ENCODE measurements around the gene SLC25A23.

The SLC25A23 gene

GRCh38 chr19:6471076-6471475 is 11.5 kb upstream of the SLC25A23 start:
- TF ChIP-seq ZFX (IDR thresholded peaks at IDR 0.05; ENCODE audit: borderline replicate concordance): no peak
- TF ChIP-seq, protein P1, sequence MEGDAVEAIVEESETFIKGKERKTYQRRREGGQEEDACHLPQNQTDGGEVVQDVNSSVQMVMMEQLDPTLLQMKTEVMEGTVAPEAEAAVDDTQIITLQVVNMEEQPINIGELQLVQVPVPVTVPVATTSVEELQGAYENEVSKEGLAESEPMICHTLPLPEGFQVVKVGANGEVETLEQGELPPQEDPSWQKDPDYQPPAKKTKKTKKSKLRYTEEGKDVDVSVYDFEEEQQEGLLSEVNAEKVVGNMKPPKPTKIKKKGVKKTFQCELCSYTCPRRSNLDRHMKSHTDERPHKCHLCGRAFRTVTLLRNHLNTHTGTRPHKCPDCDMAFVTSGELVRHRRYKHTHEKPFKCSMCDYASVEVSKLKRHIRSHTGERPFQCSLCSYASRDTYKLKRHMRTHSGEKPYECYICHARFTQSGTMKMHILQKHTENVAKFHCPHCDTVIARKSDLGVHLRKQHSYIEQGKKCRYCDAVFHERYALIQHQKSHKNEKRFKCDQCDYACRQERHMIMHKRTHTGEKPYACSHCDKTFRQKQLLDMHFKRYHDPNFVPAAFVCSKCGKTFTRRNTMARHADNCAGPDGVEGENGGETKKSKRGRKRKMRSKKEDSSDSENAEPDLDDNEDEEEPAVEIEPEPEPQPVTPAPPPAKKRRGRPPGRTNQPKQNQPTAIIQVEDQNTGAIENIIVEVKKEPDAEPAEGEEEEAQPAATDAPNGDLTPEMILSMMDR (IDR thresholded peaks at IDR 0.05): no peak

DNA sequence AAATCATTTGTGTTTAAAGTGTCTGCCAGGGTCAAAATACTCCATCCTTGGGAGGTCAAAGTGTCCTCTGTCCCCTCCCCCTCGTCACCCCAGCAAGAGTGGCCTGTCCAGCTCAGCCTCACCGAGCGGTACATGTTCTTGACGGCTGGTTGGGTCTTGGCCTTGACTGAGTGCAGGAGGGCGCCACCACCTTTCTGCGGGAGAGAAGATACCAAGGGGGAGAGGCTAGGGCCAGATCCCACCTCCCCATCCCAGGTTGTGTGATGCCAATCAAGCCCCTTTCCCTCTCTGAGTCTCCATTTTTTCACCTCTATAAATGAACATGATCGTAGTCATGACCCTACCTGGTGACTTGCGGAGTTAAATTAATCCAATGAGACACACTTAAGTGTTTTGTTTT is 10.6 kb upstream of the SLC25A23 start:
- TF ChIP-seq ZFX (IDR thresholded peaks at IDR 0.05; ENCODE audit: borderline replicate concordance): no peak
- TF ChIP-seq, protein P1 (IDR thresholded peaks at IDR 0.05): no peak
- no peak overlapping the region for H3K27ac ChIP-seq

More at GRCh38 chr19:6471076-6471475, 11.5 kb upstream of the SLC25A23 start:
- no peak overlapping the region for H3K27ac ChIP-seq

- TF ChIP-seq, protein P1 (IDR thresholded peaks at IDR 0.05): no peak
- TF ChIP-seq ZFX (IDR thresholded peaks at IDR 0.05; ENCODE audit: borderline replicate concordance): no peak
- H3K27ac ChIP-seq: no peak overlapping the region
Observed at GRCh38 chr19:6467384-6467783, 7.8 kb upstream of the SLC25A23 start.

DNA sequence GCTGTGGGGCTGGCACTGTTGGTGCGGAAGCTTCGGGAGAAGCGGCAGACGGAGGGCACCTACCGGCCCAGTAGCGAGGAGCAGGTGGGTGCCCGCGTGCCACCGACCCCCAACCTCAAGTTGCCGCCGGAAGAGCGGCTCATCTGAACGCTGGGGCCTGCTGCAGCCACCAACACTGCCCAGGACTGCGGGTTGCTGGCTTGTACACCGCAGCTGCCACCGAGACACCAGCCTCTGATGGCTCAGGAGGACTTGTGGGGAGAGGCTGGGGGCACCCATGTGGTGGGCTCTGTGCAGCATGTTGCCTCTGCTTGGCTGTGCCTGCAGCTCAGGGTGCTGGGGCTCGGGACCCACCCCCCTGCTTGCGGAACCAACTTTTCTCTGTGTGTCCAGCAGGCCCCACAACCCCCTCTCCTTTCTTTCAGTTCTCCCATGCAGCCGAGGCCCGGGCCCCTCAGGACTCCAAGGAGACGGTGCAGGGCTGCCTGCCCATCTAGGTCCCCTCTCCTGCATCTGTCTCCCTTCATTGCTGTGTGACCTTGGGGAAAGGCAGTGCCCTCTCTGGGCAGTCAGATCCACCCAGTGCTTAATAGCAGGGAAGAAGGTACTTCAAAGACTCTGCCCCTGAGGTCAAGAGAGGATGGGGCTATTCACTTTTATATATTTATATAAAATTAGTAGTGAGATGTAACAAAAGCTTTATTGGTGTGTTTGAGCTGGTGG is 7.1 kb upstream of the SLC25A23 start:
- H3K27ac ChIP-seq: no peak overlapping the region
- TF ChIP-seq, protein P1 (IDR thresholded peaks at IDR 0.05): no peak
- no peak for TF ChIP-seq ZFX (IDR thresholded peaks at IDR 0.05; ENCODE audit: borderline replicate concordance)

GRCh38 chr19:6465663-6466062 is 6.1 kb upstream of the SLC25A23 start:
- H3K27ac ChIP-seq: peak overlapping the region; percentile 98
- TF ChIP-seq, protein P1 (IDR thresholded peaks at IDR 0.05): no peak
- no peak for TF ChIP-seq ZFX (IDR thresholded peaks at IDR 0.05; ENCODE audit: borderline replicate concordance)

GRCh38 chr19:6465006-6465405 is 5.4 kb upstream of the SLC25A23 start:
- TF ChIP-seq, protein P1 (IDR thresholded peaks at IDR 0.05): no peak
- TF ChIP-seq ZFX (IDR thresholded peaks at IDR 0.05; ENCODE audit: borderline replicate concordance): no peak
- peak overlapping the region; percentile 98 for H3K27ac ChIP-seq

DNA sequence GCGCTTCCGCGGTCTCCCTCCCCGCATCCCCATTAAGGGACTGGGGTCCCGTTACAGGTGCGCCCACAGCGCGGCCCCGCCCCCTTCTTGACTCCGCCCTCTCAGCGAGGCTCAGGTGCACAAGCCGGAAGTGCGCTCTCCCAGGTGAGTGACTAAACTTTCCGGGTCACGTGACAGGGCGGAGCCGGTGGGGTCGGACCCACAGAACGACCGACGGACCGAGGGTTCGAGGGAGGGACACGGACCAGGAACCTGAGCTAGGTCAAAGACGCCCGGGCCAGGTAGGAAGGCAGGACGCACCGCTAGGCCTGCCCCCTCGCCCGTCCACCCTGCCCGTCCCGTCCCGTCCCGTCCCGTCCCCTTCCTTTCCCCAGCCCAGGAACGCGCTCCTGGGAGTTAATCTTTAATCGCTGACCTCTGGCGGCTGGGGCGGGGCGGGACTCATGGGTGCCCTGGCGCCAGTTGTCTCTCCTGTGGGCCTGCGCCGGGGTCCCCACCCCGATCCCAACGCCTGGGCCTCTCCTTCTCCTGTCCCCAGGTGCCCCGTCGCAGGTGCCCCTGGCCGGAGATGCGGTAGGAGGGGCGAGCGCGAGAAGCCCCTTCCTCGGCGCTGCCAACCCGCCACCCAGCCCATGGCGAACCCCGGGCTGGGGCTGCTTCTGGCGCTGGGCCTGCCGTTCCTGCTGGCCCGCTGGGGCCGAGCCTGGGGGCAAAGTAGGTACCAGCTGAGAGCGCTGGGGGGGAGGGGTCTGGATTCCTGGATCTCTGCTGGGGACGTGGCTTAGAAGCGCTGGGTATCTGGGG is 4.7 kb upstream of the SLC25A23 start, which contains the start of gene CRB3:
Gene CRB3 (plus strand): TSS at position 202 of the 804 bp plus-strand sequence. CDS start 431 bp downstream, at position 633.
- H3K27ac ChIP-seq: peak within 1 kb of the TSS; percentile 98
- TF ChIP-seq, protein P1 (IDR thresholded peaks at IDR 0.05): no peak
- no peak for TF ChIP-seq ZFX (IDR thresholded peaks at IDR 0.05; ENCODE audit: borderline replicate concordance)
